Kidney capillary endothelial cell (primary cell): ENCODE data around the gene UIMC1.
A peak's percentile ranks its signal among the peaks of the same experiment; 100 is the strongest.
"Not testable (repeated sequence)": the region's sequence is repeated elsewhere in the genome, so short reads cannot be mapped to it uniquely, and the experiment has no call there.

Experiments
- DNase-seq: peaks from one replicate; pipeline ENCODE4 v3.0.0-alpha.2; 2018; ENCODE audit warnings: low spot score

Gene UIMC1

GRCh38 chr5:177006265-177006972, at the start of gene UIMC1:
Gene UIMC1, minus strand, starts transcription at chr5:177006779. Its CDS starts 24,164 bp downstream, at chr5:176982615.
- peak; percentile 94 for DNase-seq

- no peak for DNase-seq
Observed at GRCh38 chr5:177049285-177049684, 42.7 kb upstream of the UIMC1 start.

- not testable (repeated sequence) for DNase-seq
Observed at GRCh38 chr5:177048531-177048930, 42.0 kb upstream of the UIMC1 start.

GRCh38 chr5:177045631-177046030, 39.1 kb upstream of the UIMC1 start:
- DNase-seq = no peak

GRCh38 chr5:177044641-177045040, 38.1 kb upstream of the UIMC1 start:
- no peak for DNase-seq

- DNase-seq = no peak
Observed at GRCh38 chr5:177043958-177044357, 37.4 kb upstream of the UIMC1 start.

- no peak for DNase-seq
Observed at GRCh38 chr5:177043114-177043513, 36.5 kb upstream of the UIMC1 start.

GRCh38 chr5:177041936-177042335, 35.4 kb upstream of the UIMC1 start:
- no peak for DNase-seq

- no peak for DNase-seq
Observed at GRCh38 chr5:177040814-177041420, 34.3 kb upstream of the UIMC1 start.

GRCh38 chr5:177036921-177037320, 30.3 kb upstream of the UIMC1 start:
- no peak for DNase-seq

- no peak for DNase-seq
Observed at GRCh38 chr5:177036443-177036842, 29.9 kb upstream of the UIMC1 start.

GRCh38 chr5:177035976-177036375, 29.4 kb upstream of the UIMC1 start:
- DNase-seq = no peak

GRCh38 chr5:177029498-177029897, 22.9 kb upstream of the UIMC1 start:
- no peak for DNase-seq

GRCh38 chr5:177027665-177028064, 21.1 kb upstream of the UIMC1 start:
- DNase-seq = no peak

- DNase-seq = no peak
Observed at GRCh38 chr5:177025101-177025601, 18.6 kb upstream of the UIMC1 start.

- DNase-seq = no peak
Observed at GRCh38 chr5:177024559-177024958, 18.0 kb upstream of the UIMC1 start.

- no peak for DNase-seq
Observed at GRCh38 chr5:177023303-177023664, 16.7 kb upstream of the UIMC1 start.

- peak; percentile 88 for DNase-seq
Observed at GRCh38 chr5:177022386-177023302, 16.1 kb upstream of the UIMC1 start, which contains the start of gene ZNF346. Gene ZNF346, plus strand, starts transcription at chr5:177022696. Its CDS starts 43 bp downstream, at chr5:177022739.

GRCh38 chr5:177020033-177020432, 13.5 kb upstream of the UIMC1 start:
- no peak for DNase-seq

- DNase-seq = no peak
Observed at GRCh38 chr5:177018341-177018740, 11.8 kb upstream of the UIMC1 start.

- no peak for DNase-seq
Observed at GRCh38 chr5:177015156-177015555, 8.6 kb upstream of the UIMC1 start.

- no peak for DNase-seq
Observed at GRCh38 chr5:177010153-177010552, 3.6 kb upstream of the UIMC1 start.

GRCh38 chr5:177008716-177009115, 2.1 kb upstream of the UIMC1 start:
- DNase-seq = no peak
